Fibroblast of skin of right biceps (primary cell): ENCODE measurements around the gene OS9.

Source experiments
- DNase-seq: peaks from one replicate; pipeline ENCODE4 v3.0.0-alpha.2; 2013

OS9 gene

GRCh38 chr12:57769594-57769993 lies 75.7 kb downstream of the OS9 start:
- DNase-seq, result no peak

GRCh38 chr12:57770734-57771133 lies 76.8 kb downstream of the OS9 start:
- no peak for DNase-seq
